ENCODE measurements around the gene PTGDR2.

The PTGDR2 gene

DNA sequence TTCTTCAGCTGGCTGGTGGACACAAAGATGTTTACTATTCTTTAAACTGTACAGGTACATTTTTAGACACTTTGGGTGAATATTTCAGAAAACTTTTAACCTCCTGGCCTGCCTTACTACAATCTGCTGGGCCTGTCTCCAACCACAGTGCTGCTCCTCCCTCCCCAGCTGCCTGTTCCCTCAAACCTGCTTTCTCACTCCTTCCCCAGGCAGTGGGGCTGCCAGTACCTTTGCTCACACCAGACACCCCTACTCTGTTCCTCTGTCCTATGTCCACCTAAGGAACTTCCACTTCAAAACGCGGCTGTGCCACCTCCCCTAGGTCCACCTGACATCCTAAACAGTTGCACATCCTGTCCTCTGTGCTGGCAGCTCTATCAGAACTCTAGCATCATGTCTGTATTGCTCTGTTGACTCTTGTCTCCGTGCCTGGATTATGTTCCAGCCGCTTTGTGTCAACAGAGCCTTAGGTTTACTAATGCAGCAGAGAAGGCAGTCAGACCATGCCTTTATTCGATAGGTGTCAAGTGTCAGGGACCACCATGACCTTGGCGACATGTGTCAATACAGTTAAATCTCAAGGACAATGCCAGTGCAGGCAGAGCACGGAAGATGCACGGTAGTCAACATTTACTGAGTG, 25.0 kb upstream of the PTGDR2 start:
- Mint-ChIP-seq H3K4me3 (no peak overlapping the region), H3K27ac (no peak overlapping the region), H3K36me3 (ENCODE audit: low read depth) (peaks cover 53% of the 10 kb centered on the region), H3K4me1 (ENCODE audit: low read depth) (peaks cover 7% of the 10 kb centered on the region), H3K9me3 (no peaks in the 10 kb centered on the region), H3K27me3 (no peaks in the 10 kb centered on the region)
- intact Hi-C loops (cut with micrococcal nuclease), result no loop called here

DNA sequence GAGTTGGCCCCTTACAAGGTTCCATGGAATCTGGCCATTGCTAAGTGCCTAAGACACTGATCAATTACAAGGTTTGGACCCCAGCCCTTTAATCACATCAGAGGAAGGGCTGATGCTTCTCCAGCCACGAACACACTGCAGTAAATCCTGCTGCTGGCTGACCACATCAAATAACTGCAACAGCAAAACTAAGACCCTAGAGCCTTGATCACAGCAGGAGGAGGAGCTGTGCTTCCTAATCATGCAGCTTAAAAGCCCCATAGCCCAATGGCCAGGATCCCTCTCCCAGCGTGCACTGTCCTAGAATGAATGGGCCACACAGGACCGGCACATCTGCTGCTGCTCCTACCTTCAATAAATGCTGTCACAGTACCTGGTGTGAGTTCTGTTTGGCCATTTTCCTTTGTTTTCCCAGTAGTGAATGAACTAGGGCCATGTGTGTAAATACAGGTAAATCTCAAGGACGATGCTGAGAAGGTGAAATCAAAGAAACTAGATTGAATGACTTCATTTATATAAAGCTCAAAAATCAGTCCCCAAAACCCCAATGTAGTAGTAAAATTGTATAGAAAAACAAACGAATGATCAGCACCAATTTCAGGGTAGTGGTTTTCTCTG, 24.3 kb upstream of the PTGDR2 start:
- Mint-ChIP-seq H3K4me1 (ENCODE audit: low read depth) (peaks cover 4% of the 10 kb centered on the region), H3K27ac (no peak overlapping the region), H3K4me3 (no peak overlapping the region), H3K36me3 (ENCODE audit: low read depth) (peaks cover 53% of the 10 kb centered on the region), H3K27me3 (no peaks in the 10 kb centered on the region), H3K9me3 (no peaks in the 10 kb centered on the region)
- intact Hi-C loops (cut with micrococcal nuclease), result no loop called here

DNA sequence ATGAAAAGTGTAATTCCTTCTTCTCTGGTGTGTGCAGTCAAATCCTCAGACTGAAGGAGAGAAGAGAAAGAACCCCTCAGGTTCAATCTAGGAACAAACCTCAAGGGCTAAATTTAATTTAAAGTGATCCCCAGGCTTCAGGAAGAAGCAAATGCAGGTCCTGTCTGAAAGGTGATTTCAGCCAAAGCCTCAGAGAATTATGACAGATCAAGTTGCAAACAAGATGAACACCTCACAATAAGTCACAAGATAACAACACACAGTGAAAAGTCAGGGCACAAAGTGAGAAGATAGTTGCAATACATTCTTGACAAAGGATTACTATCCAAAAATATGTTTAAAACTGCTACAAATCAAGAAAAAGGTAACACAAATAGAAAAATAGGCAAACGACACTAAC, 23.4 kb upstream of the PTGDR2 start:
- H3K4me1 Mint-ChIP-seq (ENCODE audit: low read depth), result no peaks in the 10 kb centered on the region
- no peak overlapping the region for H3K4me3 Mint-ChIP-seq
- intact Hi-C loops (cut with micrococcal nuclease), result no loop called here
- no peaks in the 10 kb centered on the region for H3K27me3 Mint-ChIP-seq
- H3K36me3 Mint-ChIP-seq (ENCODE audit: low read depth), result peaks cover 51% of the 10 kb centered on the region
- no peaks in the 10 kb centered on the region for H3K9me3 Mint-ChIP-seq
- no peak overlapping the region for H3K27ac Mint-ChIP-seq

DNA sequence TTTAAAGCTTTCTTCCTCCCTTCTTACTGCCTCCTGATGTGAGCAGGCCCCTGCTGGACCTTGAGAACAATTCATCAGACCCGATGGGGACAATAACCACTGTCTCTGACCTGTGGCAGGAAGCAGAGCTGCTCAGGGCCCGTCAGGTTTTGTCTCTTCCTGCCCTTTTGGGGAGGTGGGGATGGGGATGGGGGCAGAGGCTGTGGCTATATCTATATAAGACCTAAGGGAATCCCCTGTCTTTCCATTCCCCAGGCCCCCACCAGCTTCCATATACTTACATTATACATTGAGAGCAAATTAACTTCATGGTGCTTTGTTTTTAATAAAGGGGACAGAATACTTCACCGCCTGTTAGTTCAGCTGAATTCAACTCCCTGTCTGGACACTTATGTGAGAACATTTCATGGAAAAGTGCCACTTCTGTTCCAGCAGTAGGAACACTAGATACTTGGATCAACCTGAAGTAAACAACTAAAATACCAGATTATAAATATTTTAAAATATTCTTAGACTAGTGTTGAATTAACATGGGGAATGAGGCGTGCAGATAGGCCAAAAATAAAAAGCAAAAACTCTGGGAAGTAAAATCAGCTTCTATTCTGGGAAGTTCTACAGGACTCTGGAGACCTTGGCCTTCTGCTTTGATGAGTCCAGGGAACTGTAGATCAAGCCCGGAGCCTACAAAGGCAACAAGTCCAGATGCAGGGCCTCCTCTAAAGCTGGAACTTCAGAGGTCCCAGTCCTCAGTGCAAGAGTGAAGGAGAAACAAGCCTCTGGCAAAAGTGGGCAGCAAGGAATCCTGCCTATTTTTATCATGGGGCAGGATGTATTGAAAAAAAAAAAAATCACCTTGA, 22.7 kb upstream of the PTGDR2 start:
- Mint-ChIP-seq H3K27ac (no peak overlapping the region), H3K9me3 (no peaks in the 10 kb centered on the region), H3K36me3 (ENCODE audit: low read depth) (peaks cover 44% of the 10 kb centered on the region), H3K4me1 (ENCODE audit: low read depth) (no peaks in the 10 kb centered on the region), H3K27me3 (no peaks in the 10 kb centered on the region), H3K4me3 (no peak overlapping the region)
- intact Hi-C loops (cut with micrococcal nuclease), result no loop called here

DNA sequence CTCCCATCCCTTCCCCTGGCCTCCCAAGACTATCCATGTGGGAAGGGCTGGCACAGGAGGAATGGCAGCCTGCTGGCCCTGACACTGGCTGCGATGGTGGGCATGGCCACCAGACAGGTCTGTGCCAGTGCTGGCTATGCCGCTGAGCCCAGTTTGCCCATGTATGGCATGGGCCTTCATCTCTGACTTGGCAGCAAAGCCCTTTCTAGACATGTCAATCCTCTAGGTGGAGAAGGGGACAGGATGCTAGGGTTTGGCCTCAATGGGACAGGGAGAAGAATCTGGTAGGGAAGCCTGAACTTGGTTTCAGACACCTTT, 20.4 kb upstream of the PTGDR2 start:
- intact Hi-C loops (cut with micrococcal nuclease), result no loop called here
- Mint-ChIP-seq H3K9me3 (no peaks in the 10 kb centered on the region), H3K4me3 (no peak overlapping the region), H3K36me3 (ENCODE audit: low read depth) (peaks cover 25% of the 10 kb centered on the region), H3K27me3 (no peaks in the 10 kb centered on the region), H3K27ac (no peak overlapping the region), H3K4me1 (ENCODE audit: low read depth) (peaks cover 12% of the 10 kb centered on the region)

DNA sequence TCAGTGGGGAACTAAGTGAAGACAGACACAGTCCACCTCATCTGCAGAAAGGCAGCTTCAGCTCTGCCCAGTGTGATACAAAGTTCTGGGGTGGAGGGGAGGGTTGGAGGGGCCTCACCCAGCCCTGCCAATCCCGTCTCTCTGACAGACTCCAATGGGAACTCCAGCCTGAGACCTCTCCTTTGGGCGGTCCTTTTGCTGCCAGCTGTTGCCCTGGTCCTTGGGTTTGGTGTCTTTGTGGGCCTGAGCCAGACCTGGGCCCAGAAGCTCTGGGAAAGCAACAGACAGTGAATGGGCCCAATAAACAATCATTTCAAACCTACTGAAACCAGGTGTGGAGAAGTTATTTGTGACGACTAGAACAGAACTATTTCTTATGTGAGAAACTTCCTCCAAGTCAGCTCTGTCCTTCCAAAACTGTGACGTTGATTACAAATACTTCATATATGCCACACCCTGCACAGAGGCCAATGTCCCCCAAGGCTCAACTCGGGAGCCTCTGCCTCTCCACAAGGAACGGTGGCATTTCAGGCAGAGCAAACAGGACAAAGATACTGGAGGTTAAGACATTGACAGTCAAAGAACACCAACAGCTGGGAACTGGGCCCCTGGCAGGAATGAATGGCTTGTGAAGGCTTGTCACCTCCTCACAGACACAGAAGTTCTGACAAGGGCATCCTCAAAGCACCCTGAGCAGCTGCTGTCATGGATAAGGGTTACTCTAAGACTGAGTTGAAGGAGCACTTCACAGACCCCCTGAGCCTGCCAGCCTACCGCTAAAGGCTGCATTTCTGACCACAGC, 19.8 kb upstream of the PTGDR2 start:
- Mint-ChIP-seq H3K36me3 (ENCODE audit: low read depth) (peaks cover 20% of the 10 kb centered on the region), H3K27ac (no peak overlapping the region), H3K4me3 (no peak overlapping the region), H3K4me1 (ENCODE audit: low read depth) (peaks cover 12% of the 10 kb centered on the region), H3K27me3 (no peaks in the 10 kb centered on the region), H3K9me3 (no peaks in the 10 kb centered on the region)
- intact Hi-C loops (cut with micrococcal nuclease), result no loop called here

DNA sequence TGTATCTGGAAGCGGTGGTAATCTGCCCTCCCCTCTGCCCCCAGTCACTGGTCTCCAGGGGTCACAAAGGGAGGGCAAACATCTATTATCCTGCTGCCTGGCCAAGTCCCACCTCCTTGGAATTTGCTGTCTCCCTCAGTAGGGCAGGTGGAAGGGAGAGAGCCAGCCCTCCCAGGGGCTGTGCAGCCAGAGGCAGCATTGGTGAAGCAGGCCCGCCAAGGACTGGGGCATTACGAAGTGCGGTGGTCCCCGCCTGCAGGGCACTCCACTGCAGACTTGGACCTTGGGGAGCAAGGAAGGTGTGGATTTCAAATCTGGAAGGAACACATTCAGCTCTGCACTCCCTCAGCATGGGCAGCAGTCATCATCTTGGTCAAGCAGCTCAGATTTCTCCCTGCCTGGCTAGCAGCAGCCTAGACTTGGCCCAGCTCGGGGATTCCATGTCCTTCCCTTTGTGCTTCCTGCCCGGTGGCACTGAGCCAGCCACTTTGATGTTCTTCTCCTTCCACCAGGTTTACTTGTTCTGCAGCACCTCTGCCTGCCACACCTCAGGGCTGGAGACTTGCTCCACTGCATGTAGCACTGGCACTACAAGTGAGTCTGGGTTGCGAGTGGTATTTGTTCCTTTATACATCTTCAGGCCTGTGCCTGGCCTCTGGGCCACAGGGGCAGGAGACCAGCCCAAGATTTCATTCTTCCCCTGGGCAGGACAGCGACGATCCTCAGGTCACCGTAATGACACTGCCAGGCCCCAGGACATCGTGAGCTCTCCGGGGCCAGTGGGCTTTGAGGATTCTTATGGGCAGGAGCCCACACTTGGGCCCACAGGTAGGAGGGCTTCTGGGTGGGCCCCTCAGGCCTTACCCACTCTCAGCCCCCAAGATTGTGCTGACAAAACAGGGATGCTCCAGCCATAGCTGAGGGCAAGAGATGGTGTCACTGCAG, 18.9 kb upstream of the PTGDR2 start:
- Mint-ChIP-seq H3K4me3 (no peak overlapping the region), H3K4me1 (ENCODE audit: low read depth) (peaks cover 12% of the 10 kb centered on the region), H3K27me3 (peaks cover under 1% of the 10 kb centered on the region), H3K36me3 (ENCODE audit: low read depth) (peaks cover 12% of the 10 kb centered on the region), H3K9me3 (no peaks in the 10 kb centered on the region), H3K27ac (no peak overlapping the region)
- intact Hi-C loops (cut with micrococcal nuclease), result no loop called here

DNA sequence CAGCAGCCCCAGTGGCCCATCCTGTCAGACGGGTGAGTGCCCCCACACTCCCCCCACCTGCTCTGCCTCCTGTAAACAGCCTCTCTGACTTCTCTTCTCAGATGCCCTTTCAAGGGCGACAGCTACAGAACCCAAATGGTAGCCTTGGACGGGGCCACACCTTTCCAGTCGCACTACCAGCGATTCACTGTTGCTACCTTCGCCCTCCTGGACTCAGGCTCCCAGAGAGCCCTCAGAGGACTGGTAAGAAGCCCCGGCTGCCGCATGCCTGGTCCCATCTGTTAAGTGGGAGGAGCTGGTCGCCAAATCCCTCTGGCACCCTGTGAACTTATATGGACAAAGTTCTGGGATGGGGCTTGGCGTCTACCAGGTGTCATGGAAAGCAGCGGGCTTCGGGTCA, 17.8 kb upstream of the PTGDR2 start:
- Mint-ChIP-seq H3K27ac (no peak overlapping the region), H3K4me3 (no peak overlapping the region)
- intact Hi-C loops (cut with micrococcal nuclease), result no loop called here

GRCh38 chr11:60872961-60873524, 17.3 kb upstream of the PTGDR2 start:
- Mint-ChIP-seq H3K4me3 (no peak overlapping the region), H3K9me3 (no peaks in the 10 kb centered on the region), H3K27ac (no peak overlapping the region), H3K27me3 (peaks cover 3% of the 10 kb centered on the region), H3K4me1 (ENCODE audit: low read depth) (peaks cover 12% of the 10 kb centered on the region), H3K36me3 (ENCODE audit: low read depth) (no peaks in the 10 kb centered on the region)
- intact Hi-C loops (cut with micrococcal nuclease), result no loop called here

More for the DNA sequence above, 17.8 kb upstream of the PTGDR2 start:
- Mint-ChIP-seq H3K27me3 (peaks cover 3% of the 10 kb centered on the region), H3K9me3 (no peaks in the 10 kb centered on the region), H3K4me1 (ENCODE audit: low read depth) (peaks cover 12% of the 10 kb centered on the region), H3K36me3 (ENCODE audit: low read depth) (peaks cover 1% of the 10 kb centered on the region)

DNA sequence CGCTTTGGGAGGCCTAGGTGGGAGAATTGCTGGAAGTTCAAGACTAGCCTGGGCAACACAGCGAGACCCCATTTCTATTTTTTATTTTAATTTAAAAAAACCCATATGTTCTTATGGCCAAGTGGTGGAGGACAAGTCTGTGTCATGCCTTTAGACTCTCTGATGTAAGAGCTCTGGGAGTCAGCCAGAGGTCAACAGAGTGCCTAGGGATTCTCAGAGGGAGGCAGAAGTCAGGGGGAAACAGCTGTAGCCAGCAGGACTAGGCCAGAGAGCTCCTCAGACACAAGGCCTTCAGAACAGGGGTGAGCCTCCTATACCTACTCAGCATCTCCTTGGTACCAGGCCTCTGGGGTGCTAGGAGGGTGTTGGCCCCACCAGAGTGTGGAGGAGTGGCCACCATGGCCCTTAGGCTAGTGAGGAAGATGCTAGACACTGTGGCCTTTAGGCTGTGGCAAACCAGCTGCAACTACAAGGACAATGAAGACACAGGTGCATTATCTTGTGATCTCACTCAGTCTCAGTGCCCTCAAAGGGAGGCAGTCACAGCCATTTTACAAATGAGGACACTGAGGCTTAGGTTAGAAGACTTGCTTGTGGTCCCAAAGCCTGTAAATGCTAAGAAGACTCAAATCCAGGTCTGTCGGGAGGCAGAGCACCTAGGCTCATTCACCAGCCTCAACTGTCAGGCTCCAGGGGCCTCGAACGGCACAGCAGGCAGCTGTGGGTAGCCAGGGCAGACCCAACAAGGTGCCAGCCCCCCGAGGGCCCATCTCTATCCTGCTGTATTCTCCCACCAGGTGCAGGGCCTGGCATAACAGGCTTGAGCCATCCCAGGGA, 16.6 kb upstream of the PTGDR2 start:
- Mint-ChIP-seq H3K27me3 (peaks cover 3% of the 10 kb centered on the region), H3K4me1 (ENCODE audit: low read depth) (peaks cover 12% of the 10 kb centered on the region), H3K9me3 (no peaks in the 10 kb centered on the region), H3K27ac (no peak overlapping the region), H3K4me3 (no peak overlapping the region), H3K36me3 (ENCODE audit: low read depth) (no peaks in the 10 kb centered on the region)
- intact Hi-C loops (cut with micrococcal nuclease), result no loop called here

DNA sequence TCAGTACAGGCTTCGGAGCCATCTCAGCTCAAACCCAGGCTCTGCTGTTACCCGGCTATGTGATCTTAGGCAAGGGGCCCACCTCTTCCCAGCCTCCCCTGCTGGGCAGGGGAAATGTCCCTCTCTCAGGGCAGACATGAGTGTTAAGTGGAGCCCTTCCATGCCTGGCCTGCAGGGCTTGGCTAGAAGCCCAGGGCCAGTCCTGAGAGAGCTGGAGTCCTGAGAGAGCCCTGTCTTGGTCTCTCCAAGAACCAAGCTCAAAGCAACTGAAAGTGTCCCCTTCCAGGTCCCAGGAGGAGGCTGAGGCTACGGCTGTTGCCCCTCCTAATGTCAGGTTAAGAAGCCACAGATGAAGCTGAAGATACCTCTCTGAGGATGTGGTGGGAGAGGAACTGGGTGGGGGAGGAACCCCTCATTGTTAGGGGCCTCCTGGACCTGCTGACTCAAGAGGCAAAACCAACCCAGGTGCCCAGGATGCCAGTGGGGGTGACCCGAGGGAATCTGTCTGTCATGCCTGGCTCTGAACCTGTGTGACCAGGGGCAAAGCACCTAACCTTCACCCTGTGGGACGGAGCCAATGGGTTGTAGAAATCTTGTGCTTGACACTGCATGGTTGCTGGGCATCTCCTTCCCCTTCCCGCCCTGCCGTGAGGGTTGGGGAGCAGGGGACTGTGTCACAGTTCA, 15.8 kb upstream of the PTGDR2 start:
- H3K9me3 Mint-ChIP-seq, result no peaks in the 10 kb centered on the region
- no peak overlapping the region for H3K27ac Mint-ChIP-seq
- H3K4me3 Mint-ChIP-seq, result no peak overlapping the region
- peaks cover 3% of the 10 kb centered on the region for H3K27me3 Mint-ChIP-seq
- peaks cover 12% of the 10 kb centered on the region for H3K4me1 Mint-ChIP-seq (ENCODE audit: low read depth)
- H3K36me3 Mint-ChIP-seq (ENCODE audit: low read depth), result no peaks in the 10 kb centered on the region
- intact Hi-C loops (cut with micrococcal nuclease), result no loop called here
